H4 (cell line): ENCODE measurements around the gene TAF1. TPM values are rescaled to one million over a fixed set of nuclear protein-coding genes. Genes with fewer than 3 reads are reported as not detected.
"Not testable (repeated sequence)": the region's sequence is repeated elsewhere in the genome, so short reads cannot be mapped to it uniquely, and the experiment has no call there.

ENCODE experiments used
- DNase-seq: peaks from one replicate; pipeline ENCODE4 v3.0.0-alpha.2; 2015; ENCODE audit warnings: low spot score
- total RNA-seq: library from RNA; depleted of rRNA; stranded (reverse); fragments of >200 nt; shearing (Covaris generic); gene quantifications from 2 replicates; pipeline ENCODE4 v1.2.3, GENCODE V29; 2014; rRNA removed

Gene TAF1
- total RNA-seq, 1 experiment from 2014 or later = 9.2 TPM

- DNase-seq = no peak
Measured at GRCh38 chrX:71509289-71509688, 143.1 kb downstream of the TAF1 start.

GRCh38 chrX:71510161-71510560, 144.0 kb downstream of the TAF1 start:
- DNase-seq = no peak

GRCh38 chrX:71513731-71514130, 147.6 kb downstream of the TAF1 start:
- not testable (repeated sequence) for DNase-seq

GRCh38 chrX:71514367-71515037, 148.3 kb downstream of the TAF1 start:
- no peak for DNase-seq

GRCh38 chrX:71515038-71515396, 148.9 kb downstream of the TAF1 start:
- no peak for DNase-seq

Other genes with a start within 250 kb of the TAF1 start
- 15.4 and 17.3 TPM in 2 replicates for gene MED12, start 247.8 kb upstream of the TAF1 start, total RNA-seq
- gene NLGN3, start 221.5 kb upstream of the TAF1 start, total RNA-seq = 0.25 and 0.31 TPM in 2 replicates
- gene GJB1, start 143.1 kb upstream of the TAF1 start, total RNA-seq = not detected in 2 replicates
- 14.9 and 16.9 TPM in 2 replicates for gene ZMYM3, start 112.2 kb upstream of the TAF1 start, total RNA-seq
- 332 and 408 TPM in 2 replicates for gene NONO, start 82.7 kb upstream of the TAF1 start, total RNA-seq
- 1.4 TPM in 1 of 2 replicates, not detected in the other for gene ITGB1BP2, start 64.6 kb upstream of the TAF1 start, total RNA-seq
- 36.4 and 42.7 TPM in 2 replicates for gene OGT, start 166.7 kb downstream of the TAF1 start, total RNA-seq
- 1.0 and 1.2 TPM in 2 replicates for gene GCNA, start 212.1 kb downstream of the TAF1 start, total RNA-seq